Endodermal cell (in vitro differentiated cells): ENCODE data around the gene EZH1. TPM values are rescaled to one million over a fixed set of nuclear protein-coding genes. Genes with fewer than 3 reads are reported as not detected.
A peak's percentile ranks its signal among the peaks of the same experiment; 100 is the strongest.

Experiments used
- DNase-seq: peaks from one replicate; pipeline ENCODE4 v3.0.0-alpha.2; 2017
- H3K27ac ChIP-seq: 2 replicates; pipeline ENCODE4 v1.5.1; 2013; ENCODE audit warnings: mild to moderate bottlenecking, low read depth, low read length, moderate library complexity
- H3K27me3 ChIP-seq: 2 replicates; pipeline ENCODE4 v1.6.1; 2013; ENCODE audit warnings: mild to moderate bottlenecking, low read length, moderate library complexity; ENCODE audit not compliant: insufficient read depth, control insufficient read depth, poor library complexity, severe bottlenecking
- H3K36me3 ChIP-seq: 2 replicates; pipeline ENCODE4 v1.7.0; 2013; ENCODE audit warnings: mild to moderate bottlenecking, low read length, moderate library complexity; ENCODE audit not compliant: control insufficient read depth, insufficient read depth
- H3K4me1 ChIP-seq: one replicate; pipeline ENCODE4 v1.7.0; 2013; ENCODE audit warnings: low read length; ENCODE audit not compliant: control insufficient read depth, insufficient read depth
- H3K4me3 ChIP-seq: 2 replicates; pipeline ENCODE4 v1.5.1; 2013; ENCODE audit warnings: mild to moderate bottlenecking, low read length, moderate library complexity
- H3K9ac ChIP-seq: 2 replicates; pipeline ENCODE4 v1.6.1; 2013; ENCODE audit warnings: mild to moderate bottlenecking, low read length, moderate library complexity; ENCODE audit not compliant: poor library complexity, severe bottlenecking; ENCODE audit errors: extremely low read depth
- H3K9me3 ChIP-seq: 2 replicates; pipeline ENCODE4 v1.6.1; 2013; ENCODE audit warnings: mild to moderate bottlenecking, low read length, moderate library complexity; ENCODE audit not compliant: control insufficient read depth
- H3K27ac Mint-ChIP-seq: 2 replicates; pipeline ENCODE4 v1.8.0; 2020; ENCODE audit warnings: mixed read lengths
- H3K27me3 Mint-ChIP-seq: 2 replicates; pipeline ENCODE4 v1.8.0; 2021; ENCODE audit warnings: mild to moderate bottlenecking, mixed read lengths; ENCODE audit not compliant: insufficient read depth
- H3K36me3 Mint-ChIP-seq: 2 replicates; pipeline ENCODE4 v1.8.0; 2020; ENCODE audit warnings: low read depth, mixed read lengths
- H3K4me1 Mint-ChIP-seq: 2 replicates; pipeline ENCODE4 v1.8.0; 2020; ENCODE audit warnings: mixed read lengths
- H3K4me3 Mint-ChIP-seq: 2 replicates; pipeline ENCODE4 v1.8.0; 2020; ENCODE audit warnings: mild to moderate bottlenecking, moderate library complexity, mixed read lengths
- H3K9me3 Mint-ChIP-seq: 2 replicates; pipeline ENCODE4 v1.8.0; 2020; ENCODE audit warnings: mild to moderate bottlenecking, mixed read lengths
- CTCF ChIP-seq: fragments of 200-600 bp; sonication (generic); conservative IDR thresholded peaks from 2 replicates; pipeline ENCODE4 v1.5.0; 2021; ENCODE audit warnings: antibody characterized with exemption, mild to moderate bottlenecking
- WGBS, 2 experiments: methylation state at CpG; one replicate each; pipeline versions ENCODE4 v1.1.5 to v1.1.7; 2013; ENCODE audit warnings: missing lambda C conversion rate in 2 of 2, mixed read lengths in 1 of 2; ENCODE audit not compliant: insufficient coverage in 1 of 2, insufficient read length in 1 of 2; 5-methylcytosine and 5-hydroxymethylcytosine counted together
- total RNA-seq, 2 donors: library from RNA; stranded (reverse); fragmentation: NEBNext Ultra II Directional in 1 of 2; extraction: Animal tissue kit (Norgen Biotek cat#: 25700) in 1 of 2; gene quantifications; 2 replicates in 1 of 2; 3 replicates in 1 of 2; pipeline ENCODE4 v1.2.1, GENCODE V29; 2021

The EZH1 gene
- total RNA-seq, 2 donors from 2014 or later = 26.0 to 27.2 TPM

GRCh38 chr17:42781639-42782165 is 36.9 kb upstream of the EZH1 start:
- WGBS, 2 experiments = 86 to 89% methylated on average over 3 to 10 of the region's 10 CpGs
- no peak for TF ChIP-seq CTCF
- DNase-seq = no peak
- Mint-ChIP-seq H3K27ac (no peak overlapping the region), H3K4me1 (peaks cover 19% of the 10 kb centered on the region), H3K9me3 (no peaks in the 10 kb centered on the region), H3K27me3 (peaks cover 50% of the 10 kb centered on the region), H3K36me3 (peaks cover 12% of the 10 kb centered on the region), H3K4me3 (peak overlapping the region; percentile 57)
- Histone ChIP-seq H3K27ac (no peak overlapping the region), H3K36me3 (peaks cover 10% of the 10 kb centered on the region), H3K9me3 (no peaks in the 10 kb centered on the region), H3K4me1 (no peaks in the 10 kb centered on the region), H3K27me3 (peaks cover 38% of the 10 kb centered on the region), H3K4me3 (peak overlapping the region; percentile 71), H3K9ac (no peak overlapping the region)

- no peak overlapping the region for H3K27ac Mint-ChIP-seq
- H3K9ac ChIP-seq = no peak overlapping the region
- WGBS, 2 experiments = 11 to 13% methylated on average over 23 to 39 of the region's 39 CpGs
Observed at GRCh38 chr17:42780851-42781638, 36.2 kb upstream of the EZH1 start.

More at GRCh38 chr17:42780851-42781638, 36.2 kb upstream of the EZH1 start:
- peaks cover 14% of the 10 kb centered on the region for H3K36me3 ChIP-seq
- H3K9me3 ChIP-seq = no peaks in the 10 kb centered on the region
- TF ChIP-seq CTCF = no peak
- H3K4me1 Mint-ChIP-seq = peaks cover 19% of the 10 kb centered on the region
- no peaks in the 10 kb centered on the region for H3K4me1 ChIP-seq
- peaks cover 38% of the 10 kb centered on the region for H3K27me3 ChIP-seq
- H3K36me3 Mint-ChIP-seq = peaks cover 16% of the 10 kb centered on the region
- H3K4me3 Mint-ChIP-seq = peak overlapping the region; percentile 57
- peak overlapping the region; percentile 71 for H3K4me3 ChIP-seq
- peaks cover 45% of the 10 kb centered on the region for H3K27me3 Mint-ChIP-seq
- H3K27ac ChIP-seq = no peak overlapping the region
- no peaks in the 10 kb centered on the region for H3K9me3 Mint-ChIP-seq
- peak; percentile 69 for DNase-seq
